GM19193 (cell line): ENCODE results near the gene POLR3B.

Experiments
- POLR2A ChIP-seq: IDR thresholded peaks from 4 replicates; pipeline ENCODE4 v1.6.1; 2011; ENCODE audit not compliant: insufficient read depth, insufficient read length; ENCODE audit errors: extremely low read depth

Gene POLR3B

DNA sequence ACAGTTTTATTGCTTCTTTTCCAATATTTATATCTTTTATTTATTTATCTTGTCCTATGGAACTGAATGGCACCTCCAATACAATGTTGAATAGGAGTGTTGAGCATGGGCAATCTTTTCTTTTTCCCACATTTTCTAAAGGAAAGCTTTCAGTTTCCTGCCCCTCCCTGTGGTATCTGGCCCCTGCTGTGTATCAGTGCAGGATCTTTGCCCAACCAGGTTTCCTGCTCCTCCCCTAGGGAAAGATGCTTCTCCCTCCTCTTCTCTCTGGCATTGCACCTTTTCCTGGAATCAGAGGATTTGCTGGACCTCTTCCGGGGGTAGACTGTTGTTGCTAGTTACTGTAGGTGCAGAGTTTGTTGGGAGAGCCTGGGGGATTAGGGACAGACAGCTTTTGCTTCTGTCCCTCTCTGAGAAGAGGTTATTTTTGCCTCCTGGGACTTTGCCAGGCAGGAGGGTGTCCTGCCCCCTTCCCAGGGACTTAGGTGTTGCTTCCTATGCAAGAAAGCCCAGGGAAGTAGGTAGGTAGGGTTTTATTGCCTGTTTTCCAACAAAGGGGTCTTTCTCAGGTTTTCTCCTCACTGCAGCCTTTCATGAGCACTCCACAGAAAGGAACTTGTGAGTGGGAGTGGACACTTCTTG lies 67.6 kb downstream of the POLR3B start:
- TF ChIP-seq POLR2A = no peak

DNA sequence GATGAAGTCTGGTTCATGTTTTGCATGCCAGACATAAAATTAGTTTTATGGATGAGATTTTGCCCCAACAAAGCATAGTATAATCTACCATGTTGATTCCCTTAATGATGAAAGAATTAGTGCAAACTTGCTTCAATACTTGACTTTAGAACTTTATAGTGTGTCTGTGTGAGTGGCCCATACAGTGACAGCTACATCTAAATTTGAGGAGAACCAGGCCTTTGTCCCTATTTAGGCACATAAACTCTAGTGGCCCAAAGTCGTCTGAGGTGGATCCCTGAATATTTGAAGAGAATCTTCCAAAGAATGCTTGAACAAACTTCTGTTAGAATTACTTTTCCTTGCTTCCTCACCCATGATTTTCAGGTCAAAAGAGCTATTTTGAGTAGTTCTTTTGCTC lies 70.4 kb downstream of the POLR3B start:
- TF ChIP-seq POLR2A = no peak

DNA sequence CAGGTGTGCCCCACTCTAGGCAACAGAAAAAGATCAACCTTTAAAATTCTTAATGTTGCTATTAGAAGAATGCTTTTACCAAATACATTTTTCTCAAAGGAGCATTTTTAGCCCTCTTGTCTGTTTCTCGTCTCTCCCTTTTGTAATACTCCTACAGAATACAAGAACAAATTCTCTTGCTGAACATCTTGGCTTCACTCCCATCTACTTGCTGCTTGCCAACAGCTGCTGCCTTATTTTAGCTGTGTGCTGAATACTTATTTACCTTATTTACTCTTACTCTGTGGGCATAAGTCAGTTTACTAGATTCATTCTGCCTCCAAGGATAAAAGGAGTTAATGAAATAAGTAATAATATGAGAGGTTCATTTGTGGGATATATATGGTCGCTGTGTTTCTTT lies 70.8 kb downstream of the POLR3B start:
- TF ChIP-seq POLR2A = no peak

DNA sequence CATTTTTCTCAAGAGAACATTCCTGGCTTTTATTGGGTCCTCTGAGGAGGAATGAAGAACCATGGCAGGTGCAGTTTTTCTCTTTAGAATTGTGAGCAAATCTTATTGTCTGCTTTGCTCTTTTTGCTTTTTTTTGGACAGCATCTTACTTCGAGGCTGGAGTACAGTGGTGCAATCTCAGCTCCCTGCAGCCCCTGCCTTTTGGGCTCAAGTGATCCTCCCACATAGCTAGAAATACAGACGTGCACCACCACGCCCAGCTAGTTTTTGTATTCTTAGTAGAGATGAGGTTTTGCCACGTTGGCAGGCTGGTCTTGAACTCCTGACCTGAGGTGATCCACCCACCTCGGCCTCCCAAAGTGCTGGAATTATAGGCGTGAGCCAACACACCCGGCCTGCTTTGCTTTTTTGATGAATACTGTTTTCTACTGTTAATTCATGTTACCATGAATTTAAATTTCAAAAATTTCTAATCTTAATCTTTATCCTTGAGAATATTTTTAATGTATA lies 71.5 kb downstream of the POLR3B start:
- no peak for TF ChIP-seq POLR2A

DNA sequence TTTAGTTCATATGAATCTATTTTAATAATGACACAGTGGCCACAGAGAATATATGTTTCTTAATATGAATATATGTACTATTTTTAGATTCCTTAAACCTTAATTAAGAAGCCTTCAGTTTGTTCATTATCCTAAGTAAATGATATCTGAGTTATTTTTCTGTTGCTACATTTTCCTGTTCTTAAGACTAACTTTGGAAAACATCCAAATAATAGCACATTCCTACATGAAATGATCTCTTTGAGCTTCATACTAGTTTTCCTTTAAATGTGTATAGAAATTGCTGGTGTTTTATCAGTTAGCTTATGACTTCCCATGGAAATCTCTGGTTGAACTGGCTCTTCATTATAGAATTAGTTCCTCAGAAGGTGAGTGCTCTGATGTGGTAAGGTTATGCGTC lies 72.1 kb downstream of the POLR3B start:
- no peak for TF ChIP-seq POLR2A

DNA sequence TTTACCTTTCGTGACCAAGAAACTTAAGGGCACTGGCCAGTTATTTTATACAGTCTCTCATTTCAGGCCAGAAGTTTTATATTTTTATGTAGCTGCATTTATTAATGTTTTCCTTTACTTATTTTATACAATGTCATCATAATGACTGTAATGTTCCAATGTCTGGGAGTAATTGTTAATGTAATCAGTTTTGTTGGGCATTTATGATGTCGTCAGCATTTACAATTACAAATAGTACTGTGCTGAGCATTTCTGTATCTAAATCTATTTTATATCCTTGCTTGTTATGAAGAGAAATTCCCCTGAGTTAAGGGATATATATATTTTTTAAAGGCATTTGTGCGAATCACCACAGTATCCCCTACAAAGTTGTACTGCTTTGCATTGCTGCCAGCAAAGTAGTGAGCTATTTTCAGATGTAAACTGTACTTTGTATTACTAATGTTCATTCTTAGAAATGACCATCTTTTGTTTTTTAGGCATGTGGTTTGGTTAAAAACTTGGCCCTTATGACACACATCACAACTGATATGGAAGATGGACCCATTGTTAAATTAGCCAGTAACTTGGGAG lies 74.4 kb downstream of the POLR3B start:
- TF ChIP-seq POLR2A = no peak

DNA sequence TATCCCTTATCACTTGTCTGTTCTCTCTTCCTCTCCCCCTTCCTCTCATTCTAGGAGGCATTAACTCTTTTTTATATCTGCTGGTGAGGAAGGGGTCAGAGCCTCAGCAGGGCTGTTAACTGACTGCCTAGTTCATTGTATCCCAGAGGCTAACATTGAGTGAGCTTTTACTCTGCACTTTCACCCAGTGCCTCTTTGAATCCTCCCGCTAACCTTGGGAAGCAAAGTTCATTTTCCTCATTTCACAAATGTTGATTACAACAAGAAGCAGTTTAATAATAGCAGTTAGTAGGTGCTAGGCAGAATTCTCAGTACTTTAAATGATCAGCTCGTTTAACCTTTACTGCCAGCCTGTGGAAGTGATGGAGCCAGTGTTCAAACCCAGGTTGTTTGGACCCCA lies 75.5 kb downstream of the POLR3B start:
- no peak for TF ChIP-seq POLR2A

DNA sequence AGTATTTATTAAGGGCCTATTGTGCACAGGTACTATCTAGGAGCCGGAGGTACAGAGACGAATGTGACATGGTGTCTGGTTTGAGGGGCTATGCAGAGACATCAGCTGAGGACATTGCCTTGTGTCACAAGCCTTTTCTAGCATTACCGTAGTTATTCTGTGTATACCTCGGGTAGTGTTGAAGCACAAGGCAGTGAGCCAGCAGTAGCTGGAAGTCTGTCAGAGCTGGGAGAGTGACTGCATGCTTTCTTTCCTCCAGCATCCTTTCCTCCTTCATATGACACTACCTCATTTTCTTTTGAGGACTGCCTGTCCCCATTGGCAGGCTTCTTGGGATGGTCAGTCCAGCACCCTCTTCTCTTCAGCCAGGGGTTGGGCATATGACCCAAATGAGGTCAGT lies 77.0 kb downstream of the POLR3B start:
- TF ChIP-seq POLR2A = no peak

DNA sequence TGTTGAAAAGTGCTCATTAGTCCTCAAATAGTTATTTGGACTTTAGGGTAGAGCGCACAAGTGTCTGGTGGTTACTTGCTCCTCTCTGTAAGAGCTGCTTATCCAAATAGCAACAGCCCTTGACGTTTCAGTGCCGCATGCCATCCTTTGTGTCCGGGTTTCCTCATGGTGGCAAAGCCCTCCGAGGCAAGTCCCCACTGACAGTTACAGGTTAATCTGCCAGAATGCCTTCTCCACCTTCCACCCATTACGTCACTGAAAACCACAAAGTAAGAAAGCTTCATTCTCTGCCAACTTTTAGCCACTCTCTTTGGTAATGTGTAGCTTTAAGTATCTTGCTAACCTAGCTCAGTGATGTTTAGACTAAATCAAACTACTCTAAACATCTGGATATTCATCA lies 78.6 kb downstream of the POLR3B start:
- no peak for TF ChIP-seq POLR2A

DNA sequence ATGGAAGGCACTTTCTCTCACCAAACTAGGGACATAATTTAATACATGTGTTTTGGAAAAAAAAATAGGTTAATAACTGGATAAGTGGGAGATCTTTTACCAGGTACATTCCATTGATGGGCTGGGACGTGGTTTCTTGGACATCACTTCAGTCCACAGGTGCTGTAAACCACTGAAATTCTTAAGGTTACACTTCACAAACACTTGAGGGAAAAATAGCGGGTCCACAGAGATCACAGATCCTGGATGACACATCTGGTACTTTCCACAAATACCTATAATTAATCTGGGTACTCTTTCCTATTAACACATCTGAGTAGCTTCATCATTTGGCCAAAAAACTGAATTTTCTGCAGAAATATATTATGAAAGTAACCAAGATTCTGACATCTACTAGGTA lies 85.0 kb downstream of the POLR3B start:
- TF ChIP-seq POLR2A = no peak

DNA sequence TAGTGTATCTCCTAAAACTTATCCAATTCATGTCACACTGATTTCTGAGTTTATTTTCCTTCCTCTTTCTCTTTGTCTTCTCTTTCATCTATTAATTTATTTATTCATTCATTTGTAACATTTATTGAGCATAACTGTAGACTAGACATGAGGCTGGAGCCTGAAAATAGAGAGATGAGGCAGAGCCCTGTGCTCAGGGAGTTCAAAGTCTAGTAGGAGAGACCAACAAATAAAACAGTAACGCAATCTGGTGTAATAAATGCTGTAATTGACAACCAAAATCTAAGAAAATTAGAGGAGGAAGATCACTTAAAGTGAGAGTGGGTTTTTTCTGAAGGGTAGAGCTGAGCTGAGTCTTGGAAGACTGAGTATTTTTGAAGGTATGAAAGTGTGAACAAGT lies 87.5 kb downstream of the POLR3B start:
- no peak for TF ChIP-seq POLR2A

DNA sequence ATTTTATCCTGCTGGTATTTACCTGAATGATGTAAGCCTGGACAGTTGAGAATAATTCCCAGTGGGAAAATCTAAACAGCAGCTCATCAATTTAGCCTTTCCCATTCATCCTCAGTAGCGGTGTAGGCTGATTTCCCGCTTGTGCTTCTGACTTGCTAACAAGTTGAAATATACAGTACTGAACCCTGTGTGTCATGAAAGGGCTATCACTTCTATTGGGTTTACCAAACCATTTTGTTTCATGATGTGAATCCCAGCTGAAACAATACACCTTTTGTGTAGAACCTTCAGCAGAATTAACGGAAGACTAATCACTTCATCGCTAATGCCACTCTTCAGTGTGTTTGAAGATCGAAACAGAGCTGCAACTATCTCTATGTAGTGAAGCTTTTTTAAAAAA lies 88.4 kb downstream of the POLR3B start:
- TF ChIP-seq POLR2A = no peak

DNA sequence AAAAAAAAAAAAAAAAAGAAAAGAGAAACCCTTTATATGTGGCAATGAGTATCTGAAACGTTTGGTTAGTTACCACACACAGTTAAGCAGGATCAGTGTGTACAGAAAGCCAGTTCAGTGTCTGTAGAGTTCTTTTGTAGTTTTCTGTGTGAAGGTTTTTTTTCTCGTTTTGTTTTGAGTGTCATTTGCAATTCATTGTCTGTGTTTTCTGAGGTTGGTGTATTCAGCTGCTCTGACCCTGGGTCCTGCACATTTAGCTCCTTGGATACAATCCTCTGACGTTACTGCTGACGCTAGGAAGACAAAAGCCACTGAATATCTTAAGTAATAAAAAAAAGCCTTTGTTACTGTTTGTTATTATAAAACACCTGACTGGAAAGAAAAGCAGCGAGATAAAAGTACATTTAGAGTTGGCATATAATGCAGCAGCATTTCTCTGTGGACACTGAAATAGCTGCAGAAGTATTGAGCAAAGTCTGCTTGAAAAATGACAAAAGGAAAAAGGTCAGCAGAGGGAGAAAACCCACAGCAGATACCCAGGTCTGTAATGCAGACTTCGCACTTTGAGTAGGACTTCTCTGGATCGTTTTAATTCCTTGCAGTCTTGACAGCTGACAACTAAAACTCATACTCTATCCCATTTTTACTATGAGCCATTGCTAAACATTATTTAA lies 89.0 kb downstream of the POLR3B start:
- no peak for TF ChIP-seq POLR2A

DNA sequence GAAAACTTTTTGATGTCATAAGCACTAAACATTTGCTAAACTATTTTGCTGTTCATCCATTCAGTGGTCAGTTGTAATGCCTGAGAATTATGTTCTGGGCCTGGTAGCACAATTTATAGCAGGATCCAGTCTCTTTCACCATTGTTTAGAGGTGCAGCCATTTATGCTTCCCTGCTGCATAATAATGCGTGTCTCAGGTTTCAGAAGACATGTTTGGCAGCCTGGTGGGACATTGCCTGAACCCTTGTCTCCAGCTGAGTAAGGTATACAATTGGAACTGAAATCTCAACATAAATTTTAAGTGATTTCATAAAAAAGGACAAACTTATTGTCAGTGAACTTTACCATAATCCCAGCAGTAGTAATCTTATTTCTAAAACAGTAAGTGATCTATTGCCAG lies 94.8 kb downstream of the POLR3B start:
- no peak for TF ChIP-seq POLR2A

DNA sequence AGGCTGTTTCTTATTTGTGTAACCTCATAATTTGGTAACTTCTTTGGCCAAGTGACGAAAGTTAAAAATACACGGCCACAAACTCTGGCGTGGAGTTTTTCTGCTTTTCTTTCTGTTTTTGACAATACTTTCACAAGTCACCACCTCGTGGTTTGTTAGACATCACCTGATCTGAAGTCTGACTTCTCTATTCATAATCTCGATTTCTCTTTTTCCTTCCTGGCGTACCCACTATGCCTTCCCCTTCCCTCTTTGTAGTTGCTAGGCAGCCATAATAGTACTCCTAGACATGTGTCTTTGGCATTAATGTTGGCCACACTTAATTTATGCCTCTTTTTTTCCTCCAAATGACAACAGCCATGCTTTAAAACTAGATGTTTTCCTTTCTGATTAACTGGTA lies 97.6 kb downstream of the POLR3B start:
- TF ChIP-seq POLR2A = no peak

DNA sequence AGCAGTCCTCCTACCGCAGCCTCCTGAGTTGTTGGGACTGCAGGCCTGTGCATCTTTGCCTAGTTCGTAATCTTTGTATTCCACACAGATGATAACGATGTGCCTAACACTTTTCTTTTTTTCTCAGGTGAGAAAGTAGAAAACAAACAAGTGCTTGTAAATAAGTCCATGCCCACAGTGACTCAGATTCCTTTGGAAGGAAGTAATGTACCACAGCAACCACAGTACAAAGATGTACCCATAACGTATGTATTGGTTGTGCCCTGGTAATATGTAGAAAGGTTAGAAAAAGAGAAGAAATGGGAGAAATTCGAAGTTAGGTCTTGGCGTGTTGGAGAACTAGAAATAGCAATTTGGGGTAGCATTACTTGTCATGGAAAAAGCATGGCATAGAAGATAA lies 101.6 kb downstream of the POLR3B start:
- no peak for TF ChIP-seq POLR2A
